Astrocyte of the spinal cord (primary cell): ENCODE data around the gene TSPO.

ENCODE experiments used
- DNase-seq: peaks from one replicate; pipeline ENCODE4 v3.0.0; 2011; ENCODE audit warnings: low read depth, low spot score
- H3K4me3 ChIP-seq: 2 replicates; pipeline ENCODE4 v1.5.1; 2011; ENCODE audit warnings: low read depth, mild to moderate bottlenecking, low read length, moderate library complexity
- in situ Hi-C: cut with HindIII; loops from 2 replicates; pipeline ENCODE4 v1.10.0; 2017; ENCODE audit warnings: low sequenced_read_pairs
- TF ChIP-seq, protein P1 (sequence below): IDR thresholded peaks from 2 replicates; pipeline ENCODE4 v1.5.1; 2012; ENCODE audit warnings: low read depth, mild to moderate bottlenecking, low read length, inconsistent platforms

TSPO gene

DNA sequence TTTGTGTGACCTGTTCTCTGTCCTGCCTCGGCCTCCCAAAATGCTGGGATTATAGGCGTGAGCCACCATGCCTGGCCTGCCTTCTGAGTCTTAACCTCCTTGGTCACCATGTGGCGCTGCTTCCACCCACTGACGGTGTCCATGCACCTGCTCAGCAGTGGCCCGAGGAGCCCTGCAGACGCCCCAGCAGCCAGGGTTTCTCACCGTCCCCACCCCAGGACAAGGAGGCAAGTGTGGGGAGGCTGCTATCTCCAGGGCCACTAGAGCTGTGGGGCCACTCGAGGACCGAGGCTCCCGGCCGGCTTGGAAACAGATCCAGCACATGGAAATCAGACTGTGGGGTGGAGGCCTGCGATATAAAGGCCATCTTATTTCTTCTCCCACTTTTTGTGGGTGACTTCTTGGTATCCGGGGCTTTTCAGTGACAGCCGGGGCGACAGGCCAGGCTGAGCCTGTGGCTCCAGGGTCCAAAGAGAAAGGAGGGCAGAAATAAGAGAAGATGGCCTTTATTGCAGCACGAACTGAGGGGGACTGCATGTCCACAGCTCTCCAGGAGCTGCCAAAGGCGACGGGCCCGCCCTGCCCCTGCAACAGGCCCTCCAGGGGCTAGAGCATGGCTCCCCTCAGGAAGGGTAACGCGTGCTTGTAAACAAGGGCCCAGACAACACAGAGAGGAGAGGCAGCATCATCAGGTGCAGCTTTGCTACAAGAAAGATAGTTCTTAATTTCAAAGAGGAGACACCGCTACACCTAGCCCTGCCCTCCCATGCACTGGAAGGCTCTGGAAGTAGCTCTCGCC, 15.0 kb downstream of the TSPO start:
- no peak overlapping the region for H3K4me3 ChIP-seq
- TF ChIP-seq, protein P1, sequence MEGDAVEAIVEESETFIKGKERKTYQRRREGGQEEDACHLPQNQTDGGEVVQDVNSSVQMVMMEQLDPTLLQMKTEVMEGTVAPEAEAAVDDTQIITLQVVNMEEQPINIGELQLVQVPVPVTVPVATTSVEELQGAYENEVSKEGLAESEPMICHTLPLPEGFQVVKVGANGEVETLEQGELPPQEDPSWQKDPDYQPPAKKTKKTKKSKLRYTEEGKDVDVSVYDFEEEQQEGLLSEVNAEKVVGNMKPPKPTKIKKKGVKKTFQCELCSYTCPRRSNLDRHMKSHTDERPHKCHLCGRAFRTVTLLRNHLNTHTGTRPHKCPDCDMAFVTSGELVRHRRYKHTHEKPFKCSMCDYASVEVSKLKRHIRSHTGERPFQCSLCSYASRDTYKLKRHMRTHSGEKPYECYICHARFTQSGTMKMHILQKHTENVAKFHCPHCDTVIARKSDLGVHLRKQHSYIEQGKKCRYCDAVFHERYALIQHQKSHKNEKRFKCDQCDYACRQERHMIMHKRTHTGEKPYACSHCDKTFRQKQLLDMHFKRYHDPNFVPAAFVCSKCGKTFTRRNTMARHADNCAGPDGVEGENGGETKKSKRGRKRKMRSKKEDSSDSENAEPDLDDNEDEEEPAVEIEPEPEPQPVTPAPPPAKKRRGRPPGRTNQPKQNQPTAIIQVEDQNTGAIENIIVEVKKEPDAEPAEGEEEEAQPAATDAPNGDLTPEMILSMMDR, result no peak
- in situ Hi-C loops, result no loop called here
- DNase-seq, result no peak

DNA sequence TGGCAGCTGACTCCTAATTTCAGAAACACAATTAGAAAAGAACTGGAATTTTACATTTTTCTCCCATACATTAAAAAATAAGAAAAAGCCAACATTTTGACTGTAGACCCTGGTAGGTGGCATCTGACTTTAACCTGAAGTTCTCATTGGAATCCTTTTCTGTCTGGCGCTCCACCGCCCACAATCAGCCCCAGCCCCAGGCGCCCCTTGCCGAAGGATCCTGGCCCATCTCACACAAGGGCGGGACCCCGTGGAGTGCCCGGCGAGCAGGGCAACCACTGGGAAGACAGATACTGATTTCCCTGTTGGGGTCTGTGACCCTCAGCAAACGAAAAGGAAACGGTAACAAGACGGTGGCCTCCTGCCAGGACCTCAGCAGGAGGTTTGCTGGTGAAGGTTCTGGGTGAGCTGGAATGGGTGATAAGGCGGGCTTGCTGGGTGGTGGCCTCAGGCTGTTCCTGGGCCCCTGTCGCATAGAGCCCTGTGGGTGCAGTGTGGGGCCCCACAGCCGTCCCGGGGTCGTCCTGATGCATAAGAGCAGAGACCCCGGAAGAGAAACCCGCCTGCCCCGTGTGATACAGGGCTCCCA, 15.7 kb downstream of the TSPO start:
- in situ Hi-C loops, result no loop called here
- TF ChIP-seq, protein P1, result no peak
- H3K4me3 ChIP-seq, result no peak overlapping the region
- DNase-seq, result no peak

DNA sequence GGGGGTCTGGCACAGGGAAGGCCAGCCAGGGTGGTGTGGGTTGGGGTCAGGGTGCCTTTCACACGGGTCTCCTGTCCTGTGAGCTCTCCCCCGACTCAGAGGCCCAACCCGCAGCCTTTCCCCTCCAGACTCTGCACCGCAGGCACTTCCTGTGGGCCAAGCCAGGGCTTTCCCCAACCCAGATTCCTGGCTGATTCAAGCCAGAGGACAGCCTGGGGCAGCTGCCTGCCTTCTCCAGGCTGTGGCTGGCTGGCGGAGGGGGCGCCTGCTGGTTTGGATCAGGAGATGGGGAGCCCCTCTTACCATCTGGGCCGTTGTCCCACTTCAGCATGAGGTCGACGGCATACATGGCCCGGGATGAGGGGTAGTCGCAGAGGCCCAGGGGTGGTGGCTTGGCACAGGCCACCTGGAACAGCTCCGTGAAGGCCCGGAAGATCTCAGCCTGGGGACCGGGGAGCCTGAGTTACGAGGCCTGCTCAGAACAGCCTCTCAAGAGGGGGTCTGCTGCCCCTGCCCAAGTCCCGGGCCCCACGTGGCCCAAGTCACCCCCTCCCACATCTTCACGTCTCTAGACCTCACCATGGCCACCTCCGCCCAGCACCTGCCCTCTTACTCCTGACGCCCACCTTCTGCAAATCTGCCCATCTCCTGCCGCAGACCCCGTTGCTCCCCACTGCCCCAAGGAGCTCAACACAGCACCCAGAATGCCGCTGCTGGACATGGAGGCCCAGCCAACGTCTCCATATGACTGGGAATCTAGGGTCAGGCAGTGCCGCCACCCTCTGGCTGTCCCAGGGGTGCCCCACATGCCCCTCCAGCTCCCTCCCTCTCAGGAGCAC, 17.3 kb downstream of the TSPO start:
- TF ChIP-seq, protein P1, result no peak
- in situ Hi-C loops, result no loop called here
- DNase-seq, result peak; percentile 35
- H3K4me3 ChIP-seq, result no peak overlapping the region

DNA sequence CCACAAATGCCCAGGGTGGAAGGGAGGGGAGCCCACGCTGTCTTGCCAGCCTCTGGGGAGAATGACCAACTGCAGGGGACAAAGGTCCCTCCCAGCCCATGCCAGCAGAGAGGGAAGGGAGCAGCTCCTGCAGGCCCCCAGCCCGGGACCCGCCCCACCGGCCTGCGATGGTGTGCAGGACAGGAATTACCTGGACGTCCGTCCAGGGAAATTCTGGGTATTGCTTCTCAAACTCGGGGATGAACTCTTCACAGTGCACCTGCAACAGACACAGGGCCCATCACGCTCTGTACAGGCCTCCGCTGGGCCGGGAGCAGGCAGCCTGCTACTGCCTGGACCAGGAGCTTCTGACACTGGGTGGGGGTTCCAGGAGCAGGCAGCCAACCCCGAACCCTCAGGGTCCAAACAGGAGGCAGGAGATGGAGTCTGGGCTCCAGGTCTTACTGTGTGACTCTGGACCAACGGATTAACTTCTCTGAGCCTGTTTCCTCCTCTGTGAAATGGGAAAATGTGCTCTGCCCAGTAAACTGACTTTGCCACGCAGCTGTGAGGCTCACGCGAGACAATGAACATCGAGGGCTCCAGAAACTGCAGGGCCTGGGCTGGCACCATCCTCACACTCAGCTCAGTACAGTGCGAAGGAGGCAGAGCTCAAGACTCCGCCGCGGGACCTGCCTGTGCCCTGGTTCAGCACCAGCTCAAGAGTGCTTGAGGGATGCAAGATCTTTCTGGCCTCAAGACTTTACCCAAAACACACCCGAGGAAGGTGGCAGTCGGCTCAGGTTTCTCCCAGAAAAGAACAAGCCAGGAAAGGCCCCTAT, 18.2 kb downstream of the TSPO start:
- in situ Hi-C loops, result no loop called here
- TF ChIP-seq, protein P1, result no peak
- DNase-seq, result no peak
- H3K4me3 ChIP-seq, result no peak overlapping the region

GRCh38 chr22:43170131-43170480, 18.7 kb downstream of the TSPO start:
- TF ChIP-seq, protein P1, result no peak
- in situ Hi-C loops, result no loop called here
- no peak for DNase-seq
- no peak overlapping the region for H3K4me3 ChIP-seq

DNA sequence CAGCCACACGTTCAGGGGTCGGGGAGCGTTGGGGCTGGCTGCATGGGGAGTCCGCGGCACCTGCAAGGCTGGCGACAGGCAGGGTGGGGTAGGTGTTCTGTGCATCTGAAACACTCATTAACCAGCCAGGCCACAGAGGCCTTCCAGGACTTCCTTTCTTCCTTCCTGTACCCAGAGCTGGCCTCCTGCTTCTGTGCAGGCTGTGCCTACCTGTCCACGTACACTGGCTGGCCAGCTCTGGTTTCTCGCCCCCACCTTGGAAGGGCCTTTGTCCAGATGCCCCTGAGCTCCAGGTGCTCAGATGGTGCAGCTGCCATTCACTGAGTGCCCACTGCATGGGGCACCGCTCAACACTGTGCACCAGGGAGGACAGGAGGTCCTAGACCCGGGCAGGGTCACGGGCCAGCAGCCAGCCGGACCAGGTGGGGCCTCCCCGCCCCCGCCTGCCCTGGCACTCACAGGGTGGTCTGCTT, 19.7 kb downstream of the TSPO start:
- TF ChIP-seq, protein P1, result no peak
- no peak overlapping the region for H3K4me3 ChIP-seq
- DNase-seq, result no peak
- in situ Hi-C loops, result no loop called here
